NCI-H524 (cell line): ENCODE data around the gene CISD3.
A peak's percentile ranks its signal among the peaks of the same experiment; 100 is the strongest.

ENCODE experiments used
- DNase-seq, 2 experiments: peaks; one replicate each; lab custom pipeline; 2025; lab: John Stamatoyannopoulos, UW

Gene CISD3

DNA sequence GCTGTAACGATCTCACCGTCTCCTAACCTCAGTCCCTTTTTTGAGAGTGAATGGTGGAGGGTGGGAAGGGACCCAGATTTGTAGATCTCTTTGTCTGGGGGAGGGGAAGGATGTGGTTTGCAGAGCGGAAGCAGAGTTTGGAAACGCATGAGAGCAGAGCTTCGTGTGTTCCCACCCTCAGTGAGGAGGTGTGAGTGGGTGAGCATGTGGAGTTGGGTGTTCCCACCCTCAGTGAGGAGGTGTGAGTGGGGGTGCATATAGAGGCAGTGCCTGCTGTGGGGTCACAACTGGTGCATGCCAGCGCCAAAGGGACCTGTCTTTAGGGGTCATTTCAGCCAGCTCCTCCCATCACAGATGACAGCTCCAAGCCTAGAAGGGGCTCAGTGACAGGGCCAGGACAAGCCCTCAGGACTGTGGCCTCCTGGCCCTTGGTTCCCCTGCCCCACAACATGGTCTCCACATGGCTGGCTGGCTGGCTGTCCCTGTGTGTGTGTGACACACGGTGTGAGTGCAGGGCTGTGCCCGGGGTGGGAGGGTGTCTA is 1.8 kb upstream of the CISD3 start:
- DNase-seq = no peak

DNA sequence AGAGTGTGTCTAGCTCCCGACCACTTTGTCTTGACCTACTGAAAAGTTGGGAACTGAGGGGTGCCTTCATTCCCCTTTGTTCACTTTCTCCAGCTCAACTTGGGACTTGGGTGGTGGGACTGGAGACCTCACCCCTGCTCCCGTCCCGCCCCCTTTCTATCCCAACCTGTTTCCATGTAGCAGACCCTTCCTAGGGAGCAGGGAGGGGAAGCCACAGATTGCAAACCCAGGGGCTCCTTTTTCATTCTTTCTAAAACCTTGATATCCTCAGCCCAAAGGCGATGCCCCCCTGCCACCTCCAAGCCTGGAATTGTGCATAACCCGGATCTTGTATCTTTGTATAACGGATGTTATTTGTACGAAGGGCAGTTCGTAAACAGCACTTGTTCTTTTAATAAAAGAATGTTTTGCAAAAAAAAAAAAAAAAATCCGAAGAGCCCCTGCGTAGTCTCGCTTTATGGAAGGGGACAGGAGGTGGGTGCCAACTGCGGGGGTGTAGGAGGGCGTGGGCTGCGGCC is 714 bp upstream of the CISD3 start:
- DNase-seq = no peak

DNA sequence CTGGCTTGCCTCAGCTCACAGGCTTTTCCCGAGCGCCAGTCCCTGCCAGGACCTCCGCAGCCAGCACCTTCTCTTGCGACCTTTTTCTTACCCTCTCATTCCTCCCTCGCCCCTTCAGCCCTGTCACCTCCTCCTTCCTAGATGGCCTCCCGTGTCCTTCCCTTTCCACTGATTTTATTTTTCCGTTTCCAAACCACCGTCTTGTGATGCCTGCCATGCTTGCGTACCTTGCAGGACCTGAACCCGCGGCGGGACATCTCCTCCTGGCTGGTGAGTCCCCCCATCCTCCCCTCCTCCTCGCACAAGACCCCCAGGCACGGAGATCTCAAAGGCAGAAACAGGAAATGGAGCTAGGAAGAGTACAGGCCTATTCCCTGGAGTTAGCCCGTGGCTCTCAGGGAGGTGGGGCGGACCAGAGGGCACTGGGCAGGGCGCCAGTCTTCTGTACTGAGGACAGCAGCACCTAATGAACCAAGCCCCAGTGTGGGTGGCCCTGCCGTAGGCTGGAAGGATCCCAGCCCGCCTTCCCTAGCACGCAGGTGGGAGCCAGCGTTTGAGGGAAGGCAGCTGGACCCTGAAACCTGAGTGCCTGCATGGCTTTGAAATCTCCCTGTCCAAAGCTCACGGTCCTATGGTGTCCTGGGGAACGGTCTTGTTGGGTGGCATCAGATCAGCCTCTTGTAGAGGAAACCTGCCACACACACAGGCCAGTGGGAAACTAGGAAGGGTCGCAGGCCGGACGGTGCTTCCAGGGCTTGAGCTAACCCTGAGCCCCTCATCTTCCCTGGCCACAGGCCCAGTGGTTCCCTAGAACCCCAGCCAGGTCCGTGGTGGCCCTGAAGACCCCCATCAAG is 612 bp downstream of the CISD3 start:
- peak in 1 of 2 experiments; percentile 50 for DNase-seq

DNA sequence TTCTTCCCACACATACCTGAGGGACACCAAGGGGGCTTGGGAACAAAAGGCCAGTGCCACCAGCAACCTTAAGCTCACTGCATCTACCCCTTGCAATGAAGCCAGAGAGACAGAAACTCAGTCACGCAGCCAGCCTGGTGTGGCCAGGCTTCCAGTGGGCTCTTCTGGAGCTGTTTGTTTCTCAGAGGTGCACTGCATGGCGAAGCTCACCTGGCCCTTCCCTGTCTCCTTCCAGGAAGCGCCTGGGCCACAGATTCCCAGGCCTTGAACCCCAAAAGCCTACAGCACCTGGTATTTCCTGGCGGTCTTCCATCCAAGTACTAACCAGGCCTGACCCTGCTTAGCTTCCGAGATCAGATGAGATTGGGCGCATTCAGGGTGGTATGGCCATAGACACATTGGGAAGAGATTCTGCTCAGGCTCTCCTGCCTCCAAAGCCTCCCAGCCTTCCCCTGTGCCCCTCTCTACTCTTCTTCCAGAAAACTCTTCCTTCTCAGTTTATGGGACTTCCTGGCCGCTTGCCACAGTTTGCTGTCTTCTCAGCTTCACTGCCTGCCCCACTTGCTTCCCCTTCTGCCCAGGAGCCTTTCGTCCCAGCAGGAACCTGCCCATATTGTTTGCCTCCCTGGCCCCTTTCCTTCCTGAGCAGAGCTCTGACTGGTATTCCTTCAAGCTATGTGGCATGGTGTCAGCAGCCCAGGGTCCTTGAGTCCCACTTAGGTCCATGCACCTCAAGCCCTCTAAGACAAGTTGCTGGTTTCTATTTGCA is 1.6 kb downstream of the CISD3 start:
- no peak for DNase-seq

DNA sequence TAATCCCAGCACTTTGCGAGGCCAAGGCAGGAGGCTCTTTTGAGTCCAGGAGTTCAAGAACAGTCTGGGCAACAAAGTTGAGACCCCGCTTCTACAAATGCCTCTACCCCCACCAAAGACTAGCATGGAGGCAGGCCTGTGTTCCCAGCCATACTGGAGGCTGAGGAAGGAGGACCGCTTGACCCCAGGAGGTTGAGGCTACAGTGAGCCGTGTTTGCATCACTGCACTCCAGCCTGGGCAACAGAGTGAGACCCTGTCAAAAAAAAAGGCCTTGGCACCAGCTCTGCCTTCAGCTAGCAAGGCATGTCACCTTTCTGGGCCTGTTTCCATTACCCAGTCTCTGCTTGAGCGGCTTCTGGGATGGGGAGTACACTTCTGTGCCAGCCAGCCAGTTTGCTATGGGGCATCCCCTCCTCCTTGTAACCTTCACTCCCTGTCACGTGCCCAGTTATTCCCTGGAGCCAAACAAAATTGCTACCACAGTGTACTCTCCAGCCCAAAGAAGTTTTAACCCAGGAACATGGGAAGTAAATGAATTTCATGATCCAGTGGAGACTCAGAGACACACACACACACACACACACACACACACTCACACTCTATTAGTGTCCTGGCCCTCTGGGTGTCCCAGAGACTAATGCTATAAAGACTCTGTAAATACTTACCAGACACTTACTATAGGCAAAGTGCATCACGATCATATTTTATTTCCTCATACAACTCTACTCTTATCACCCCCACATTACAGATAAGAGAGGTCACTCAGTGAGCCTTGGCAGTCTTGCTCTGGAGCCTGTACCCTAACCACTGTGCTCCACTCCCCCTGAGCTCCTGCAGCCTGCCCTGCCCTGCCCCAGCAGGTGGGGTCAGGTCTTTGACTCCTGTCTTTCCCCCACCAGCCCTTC is 2.5 kb downstream of the CISD3 start:
- DNase-seq = no peak

DNA sequence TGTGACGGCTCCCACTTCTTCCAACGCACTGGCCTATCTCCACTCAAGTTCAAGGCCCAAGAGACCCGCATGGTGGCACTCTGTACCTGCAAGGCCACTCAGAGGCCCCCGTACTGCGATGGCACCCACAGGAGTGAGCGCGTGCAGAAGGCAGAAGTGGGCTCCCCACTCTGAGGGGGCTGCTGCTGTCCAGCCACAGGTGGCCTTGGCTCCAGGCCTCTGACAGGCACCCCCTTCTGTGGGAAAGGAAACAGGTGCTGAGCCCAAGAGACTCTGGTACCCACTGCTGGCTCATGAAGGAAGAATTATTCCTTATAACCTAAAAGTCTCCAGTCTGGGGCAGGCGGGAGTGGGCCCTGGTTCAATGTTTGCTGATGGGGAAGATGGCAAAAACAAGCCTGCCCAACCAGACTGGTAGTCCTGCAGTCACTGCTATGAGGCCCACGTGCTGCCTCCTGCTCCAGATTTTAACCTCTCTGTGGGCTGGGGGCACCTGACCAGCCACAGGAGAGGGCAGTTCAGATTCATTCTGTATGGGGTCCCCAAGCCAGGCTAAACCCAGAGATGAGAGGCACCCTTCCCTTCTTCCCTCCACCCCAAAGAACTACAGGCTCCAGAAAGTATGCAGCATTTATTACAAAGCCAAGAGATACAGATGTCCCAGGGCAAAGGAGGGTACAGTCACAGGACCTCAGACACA is 3.3 kb downstream of the CISD3 start:
- no peak for DNase-seq

DNA sequence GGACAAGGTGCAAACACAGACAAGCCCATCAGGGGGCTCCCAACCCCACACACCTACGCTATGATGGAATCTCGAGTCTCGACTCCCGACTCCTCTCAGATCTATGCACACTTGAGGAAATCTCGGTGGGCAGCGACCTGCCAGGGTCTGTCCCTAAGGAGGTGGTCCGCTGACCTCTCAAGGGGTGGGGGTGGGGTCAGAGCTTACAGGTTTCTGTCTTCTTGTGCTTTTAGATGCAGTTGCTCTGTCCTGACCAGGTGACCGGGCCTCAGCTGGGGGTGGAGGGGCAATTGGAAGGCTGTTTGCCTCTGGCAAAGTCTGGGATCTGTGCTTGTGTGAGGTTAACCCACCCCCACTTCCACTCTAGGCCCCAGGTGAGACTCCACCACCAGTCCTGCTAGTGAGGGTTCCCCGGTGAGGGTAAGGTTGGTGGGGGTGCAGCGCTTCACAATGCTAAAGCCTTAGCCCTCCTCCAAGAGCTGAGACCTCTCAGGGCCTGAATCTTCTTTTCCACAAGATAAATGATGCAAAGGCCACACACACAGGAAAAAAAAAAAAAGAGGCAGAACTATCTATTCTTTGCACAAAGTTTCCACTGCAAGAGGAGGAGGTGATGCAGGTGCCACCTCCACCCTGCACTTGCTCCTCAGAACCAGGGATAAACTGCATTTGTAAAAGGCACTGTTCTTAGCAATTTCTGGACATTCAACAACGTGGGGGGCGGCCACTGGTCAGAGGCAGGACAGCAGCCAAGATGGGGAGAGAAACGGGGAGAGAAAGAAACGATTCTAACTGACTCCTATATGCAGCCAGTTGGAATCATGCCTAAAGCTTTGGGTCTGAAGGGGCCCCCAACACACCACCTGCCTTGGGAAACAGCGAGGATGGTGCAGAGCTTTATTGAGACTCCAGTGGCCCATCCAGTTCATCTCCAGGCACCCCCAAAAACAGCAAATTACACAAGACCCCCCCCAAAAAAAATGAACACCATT is 4.1 kb downstream of the CISD3 start:
- peak in 1 of 2 experiments; percentile 61 for DNase-seq

DNA sequence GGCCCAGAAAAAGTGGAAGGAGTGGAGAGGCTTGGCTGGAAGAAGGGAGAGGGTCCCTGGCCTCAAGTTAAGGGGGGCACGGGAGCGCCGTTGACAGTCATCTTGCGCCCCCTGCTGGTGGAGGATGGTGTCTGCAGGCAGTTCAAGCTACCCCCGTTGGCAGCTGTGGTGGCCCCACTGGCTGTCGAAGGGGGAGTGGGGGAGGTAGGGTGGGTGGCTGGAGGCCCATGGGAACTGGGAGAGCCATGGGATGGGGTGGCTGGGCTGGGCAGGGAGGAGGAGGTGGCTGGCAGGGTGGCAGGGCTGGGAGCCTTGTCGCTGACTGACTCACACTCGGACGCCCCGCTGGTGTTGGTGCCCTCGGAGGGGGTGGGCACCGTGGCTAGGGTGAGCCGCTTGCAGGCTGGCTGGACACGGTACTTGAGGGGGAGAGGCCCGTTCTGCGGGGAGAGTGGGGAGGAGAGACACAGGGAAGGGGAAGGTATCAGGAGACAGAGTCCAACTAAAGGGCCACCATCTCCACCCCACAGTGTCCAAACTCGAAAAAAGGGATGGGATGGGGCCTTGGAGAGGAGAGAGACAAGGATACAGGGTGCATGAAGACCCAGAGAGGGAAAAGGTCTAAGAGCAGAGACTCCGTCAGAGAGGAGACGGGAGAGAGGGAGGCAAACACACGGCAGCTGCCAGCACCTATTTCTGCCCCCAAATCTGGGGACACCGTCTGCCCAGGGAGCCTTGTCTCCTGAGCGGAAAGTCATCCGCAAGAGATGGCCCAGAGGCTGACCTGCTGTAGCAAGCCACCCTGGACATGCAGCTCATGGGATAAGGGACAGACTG is 5.2 kb downstream of the CISD3 start:
- peak in 1 of 2 experiments; percentile 67 for DNase-seq

DNA sequence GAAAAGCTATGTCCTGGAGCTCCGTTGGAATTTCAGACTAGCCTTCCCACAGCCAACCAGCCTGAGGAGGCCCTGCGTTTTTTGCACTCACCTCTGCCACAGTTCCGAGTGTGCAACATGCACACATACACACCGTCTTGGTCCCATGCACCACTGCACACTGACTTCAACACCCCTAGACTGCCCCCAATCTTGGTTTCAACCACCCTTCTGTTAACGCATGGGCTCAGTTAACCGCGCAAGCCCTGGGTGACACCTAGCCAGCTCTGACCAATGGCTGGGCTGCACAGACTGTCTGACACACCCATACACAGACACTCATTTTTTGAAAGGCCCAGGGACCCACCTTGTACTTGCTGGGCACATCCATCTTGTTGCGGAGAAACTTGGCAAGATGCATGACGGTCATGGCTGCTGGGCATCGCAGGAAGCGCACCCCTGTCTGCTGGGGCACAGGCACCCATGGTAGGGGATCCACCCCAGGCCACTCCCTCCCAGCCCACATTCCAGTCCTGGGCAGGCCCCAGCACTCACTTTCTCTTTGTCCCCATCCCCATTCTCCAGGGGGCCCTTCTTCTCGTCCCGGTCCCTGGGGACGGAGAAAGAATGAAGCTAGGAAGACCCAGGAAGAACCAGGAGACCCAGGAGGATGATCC is 8.0 kb downstream of the CISD3 start:
- DNase-seq = no peak

DNA sequence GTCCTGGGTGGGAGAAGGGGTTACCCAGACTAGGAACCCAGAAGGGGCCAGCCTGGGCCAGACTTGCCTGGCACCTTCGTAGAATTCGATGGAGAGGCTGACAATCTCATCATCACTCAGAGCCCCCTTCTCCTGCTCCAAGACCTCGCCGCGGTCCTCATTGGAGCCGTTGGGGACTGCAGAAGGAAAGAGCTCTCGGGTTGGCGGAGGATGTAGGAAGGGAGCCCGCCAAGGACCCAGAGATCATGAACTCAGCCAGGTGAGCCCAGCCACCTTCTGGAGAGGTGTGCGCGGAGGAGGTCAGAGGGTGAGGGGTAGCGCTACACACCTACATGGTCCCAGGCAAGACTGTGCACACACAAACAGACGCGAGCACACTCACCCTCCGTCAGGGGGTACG is 8.5 kb downstream of the CISD3 start:
- no peak for DNase-seq

DNA sequence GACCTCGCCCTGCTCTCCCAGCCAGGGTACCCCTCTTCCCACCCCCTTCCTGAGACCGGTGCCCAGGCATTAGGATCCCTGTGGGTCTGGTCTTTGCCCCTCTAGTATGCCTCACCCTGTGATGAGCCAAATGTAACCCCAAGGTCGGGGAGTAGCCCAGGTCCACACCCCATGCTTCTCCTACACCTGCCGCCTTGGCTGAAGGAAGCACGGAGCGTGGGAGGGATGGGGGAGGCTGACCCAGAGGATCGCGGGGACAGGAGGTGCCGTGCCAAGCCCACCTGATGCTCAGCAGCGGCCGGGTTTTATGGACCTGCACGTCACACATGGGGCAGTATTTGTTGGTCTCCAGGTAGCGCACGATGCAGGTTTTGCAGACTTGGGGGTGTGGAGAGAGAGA is 9.2 kb downstream of the CISD3 start:
- no peak for DNase-seq

DNA sequence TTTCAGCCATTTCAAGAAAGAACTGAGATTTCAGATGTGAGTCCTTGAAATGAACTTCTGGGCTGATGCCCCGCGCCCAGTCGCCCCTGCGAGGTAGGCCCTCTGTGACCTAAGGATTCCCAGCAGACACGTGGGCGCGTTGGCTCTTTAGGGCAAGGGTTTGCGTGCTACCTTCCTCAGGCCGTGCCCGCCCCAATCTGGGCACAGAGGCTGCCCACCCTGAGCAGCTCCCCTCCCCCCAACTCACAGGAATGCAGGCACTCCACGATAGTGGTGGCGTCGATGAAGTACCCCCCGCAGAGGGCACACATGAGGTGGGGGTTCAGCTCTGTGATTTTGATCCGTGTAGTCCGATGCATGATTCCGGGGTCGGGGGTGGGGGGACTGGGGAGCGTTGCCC is 9.9 kb downstream of the CISD3 start:
- no peak for DNase-seq

DNA sequence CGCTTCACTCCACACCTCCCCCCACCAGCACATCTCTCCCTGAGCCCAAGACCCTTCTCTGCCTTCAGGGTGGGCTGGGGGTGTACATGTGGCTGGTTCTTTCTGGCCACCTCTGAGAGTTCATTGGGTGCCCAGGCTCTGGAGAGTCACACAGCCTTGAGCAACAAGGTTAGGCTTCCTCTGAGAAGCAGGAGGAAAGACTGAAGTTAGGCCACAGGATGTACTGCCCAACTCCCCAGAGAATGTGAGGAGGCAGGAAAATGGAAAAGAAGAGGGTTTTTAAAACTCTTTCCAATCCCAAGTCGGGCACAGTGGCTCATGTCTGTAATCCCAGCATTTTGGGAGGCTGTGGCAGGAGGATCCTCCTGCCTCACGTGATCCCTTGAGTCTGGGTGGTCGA is 10.7 kb downstream of the CISD3 start:
- DNase-seq = no peak

DNA sequence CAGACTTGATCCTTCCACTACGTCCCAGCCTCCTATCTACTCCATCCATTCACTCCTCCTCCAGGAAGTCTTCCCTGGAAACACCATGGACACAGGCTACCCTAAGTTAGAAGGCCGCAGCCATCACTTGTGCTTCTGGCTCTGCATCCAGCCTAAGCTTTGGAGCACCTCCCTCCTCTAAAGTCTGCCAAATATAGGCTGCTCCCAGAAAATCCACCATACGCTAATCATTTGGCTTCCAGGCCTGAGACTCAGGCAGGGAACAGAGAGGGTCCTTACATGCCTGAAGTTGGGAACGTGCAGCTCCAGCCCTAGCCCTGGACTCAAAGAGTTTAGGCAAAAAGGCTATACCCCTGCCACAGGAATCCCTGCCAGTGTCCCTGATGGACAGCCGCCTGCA is 11.3 kb downstream of the CISD3 start:
- DNase-seq = no peak

DNA sequence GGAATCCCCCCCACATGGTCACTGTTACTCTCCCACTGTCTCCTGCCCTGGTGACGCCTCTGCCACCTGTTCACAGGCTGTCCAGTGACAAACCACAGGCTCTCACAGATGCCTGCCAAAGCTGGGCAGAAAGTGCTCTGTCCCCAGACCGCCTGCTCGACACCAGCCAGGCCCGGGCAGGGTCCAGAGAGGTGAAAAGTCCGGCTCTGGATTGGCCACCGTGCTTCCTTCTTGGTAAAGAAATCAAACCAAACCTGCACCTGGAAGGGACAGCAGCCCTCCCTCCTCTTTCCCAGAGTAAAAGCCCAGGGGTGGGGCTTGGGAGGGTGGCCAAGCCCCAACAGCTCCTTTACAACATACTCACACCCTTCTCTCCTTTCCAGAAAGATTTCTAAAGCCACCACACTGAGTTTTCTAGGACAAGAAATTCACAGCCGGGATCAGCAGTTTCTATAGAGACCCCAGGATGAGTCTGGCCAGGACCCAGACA is 11.8 kb downstream of the CISD3 start:
- no peak for DNase-seq

DNA sequence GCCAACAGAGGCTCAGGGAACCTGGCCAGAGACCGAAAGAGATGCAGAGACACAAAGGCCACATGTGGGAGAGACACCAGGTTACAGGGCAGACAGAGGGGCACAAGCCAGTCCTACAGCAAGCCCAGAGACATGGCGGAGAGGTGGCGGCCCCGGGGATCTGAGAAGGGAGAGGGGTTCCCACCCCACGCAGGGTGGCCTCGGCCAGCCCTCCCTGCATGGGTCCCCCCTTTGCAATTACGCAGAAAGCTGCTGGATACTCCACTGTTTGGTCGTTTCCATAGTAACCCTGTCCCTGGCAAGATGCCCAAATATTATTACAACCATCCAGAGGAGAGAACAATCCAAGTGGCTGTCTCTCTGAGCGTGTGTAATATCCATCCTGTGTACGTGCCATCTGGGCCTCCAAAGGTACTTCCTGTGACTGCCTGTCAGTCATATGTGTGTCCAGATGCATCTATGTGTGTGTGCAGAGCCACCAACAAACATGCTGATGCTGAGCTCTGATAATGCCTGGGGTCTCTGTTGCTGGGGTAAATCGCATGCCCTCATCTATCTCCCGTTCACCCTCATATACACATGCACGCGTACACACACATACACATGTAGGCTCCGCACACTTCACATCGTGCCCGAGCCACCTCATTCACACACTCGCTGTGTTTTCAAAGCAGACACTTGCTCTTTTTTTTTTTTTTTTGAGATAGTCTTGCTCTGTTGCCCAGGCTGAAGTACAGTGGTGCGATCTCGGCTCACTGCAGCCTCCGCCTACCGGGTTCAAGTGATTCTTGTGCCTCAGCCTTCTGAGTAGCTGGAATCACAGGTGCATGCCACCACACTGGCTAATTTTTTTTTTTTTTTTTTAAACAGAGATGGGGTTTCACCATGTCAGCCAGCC is 12.5 kb downstream of the CISD3 start:
- DNase-seq = peak; percentile 93 to 98

DNA sequence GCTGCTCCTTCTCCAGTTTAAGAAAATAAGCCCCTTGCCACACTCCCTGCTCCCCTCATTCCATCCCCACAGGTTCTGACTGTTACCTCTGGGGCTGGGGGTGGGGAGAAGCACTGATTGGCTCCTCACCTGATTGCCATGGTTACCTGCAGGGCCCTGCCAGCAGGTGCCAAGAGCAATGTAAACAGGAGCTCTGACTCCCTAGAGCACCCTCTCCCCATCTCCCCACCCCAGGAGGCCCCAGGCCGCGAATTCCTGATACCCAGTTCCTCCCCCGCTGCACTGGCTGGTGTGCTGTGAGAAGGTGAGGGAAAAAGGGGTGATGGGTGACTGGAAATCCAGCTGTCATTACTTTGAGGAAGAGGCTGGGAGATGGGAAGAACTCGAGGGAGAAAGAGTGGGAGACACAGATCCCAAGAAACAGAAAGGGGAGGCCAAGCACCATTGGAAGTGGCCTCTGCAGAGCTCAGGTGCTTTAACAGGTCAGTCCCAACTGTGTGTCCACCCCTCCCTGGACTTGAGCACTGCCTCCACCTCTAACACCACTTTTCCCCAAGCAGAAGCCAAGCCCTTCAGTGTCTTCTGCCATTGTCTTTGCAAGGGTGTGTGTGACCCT is 13.5 kb downstream of the CISD3 start:
- DNase-seq = no peak
